B cell (primary cell): Measurements from ENCODE around the gene ANKRD10.

Experiments
- EZH2 ChIP-seq: IDR thresholded peaks from 2 replicates; pipeline ENCODE4 v1.6.1; 2012; ENCODE audit warnings: borderline replicate concordance, low read depth, mild to moderate bottlenecking, moderate library complexity, low read length; ENCODE audit not compliant: insufficient read depth, poor library complexity, severe bottlenecking
- TF ChIP-seq, protein P1 (sequence below): fragments of 200-600 bp; IDR thresholded peaks from one replicate; pipeline ENCODE4 v1.8.0; 2022; ENCODE audit warnings: antibody characterized with exemption, mild to moderate bottlenecking

DNA sequence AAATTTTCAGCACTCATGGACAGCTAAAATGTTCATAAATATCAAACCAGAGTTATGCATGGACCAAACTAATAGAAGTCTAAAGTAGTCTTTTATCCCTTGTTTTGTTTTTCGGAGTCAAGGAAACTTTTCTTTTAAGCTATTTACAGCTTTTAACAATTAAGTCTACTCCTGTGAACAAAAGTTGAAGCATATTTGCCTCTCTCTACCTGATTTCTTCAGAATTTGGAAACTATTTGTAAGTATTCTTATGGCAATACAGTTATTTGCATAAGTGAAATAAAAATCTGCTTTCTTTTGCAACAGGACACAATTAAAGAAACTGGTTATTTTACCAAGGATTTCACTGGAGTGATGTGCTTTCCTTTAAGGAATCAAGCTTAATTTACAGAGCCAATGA is 47.1 kb upstream of the ANKRD10 start:
- TF ChIP-seq, protein P1, sequence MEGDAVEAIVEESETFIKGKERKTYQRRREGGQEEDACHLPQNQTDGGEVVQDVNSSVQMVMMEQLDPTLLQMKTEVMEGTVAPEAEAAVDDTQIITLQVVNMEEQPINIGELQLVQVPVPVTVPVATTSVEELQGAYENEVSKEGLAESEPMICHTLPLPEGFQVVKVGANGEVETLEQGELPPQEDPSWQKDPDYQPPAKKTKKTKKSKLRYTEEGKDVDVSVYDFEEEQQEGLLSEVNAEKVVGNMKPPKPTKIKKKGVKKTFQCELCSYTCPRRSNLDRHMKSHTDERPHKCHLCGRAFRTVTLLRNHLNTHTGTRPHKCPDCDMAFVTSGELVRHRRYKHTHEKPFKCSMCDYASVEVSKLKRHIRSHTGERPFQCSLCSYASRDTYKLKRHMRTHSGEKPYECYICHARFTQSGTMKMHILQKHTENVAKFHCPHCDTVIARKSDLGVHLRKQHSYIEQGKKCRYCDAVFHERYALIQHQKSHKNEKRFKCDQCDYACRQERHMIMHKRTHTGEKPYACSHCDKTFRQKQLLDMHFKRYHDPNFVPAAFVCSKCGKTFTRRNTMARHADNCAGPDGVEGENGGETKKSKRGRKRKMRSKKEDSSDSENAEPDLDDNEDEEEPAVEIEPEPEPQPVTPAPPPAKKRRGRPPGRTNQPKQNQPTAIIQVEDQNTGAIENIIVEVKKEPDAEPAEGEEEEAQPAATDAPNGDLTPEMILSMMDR: no peak
- TF ChIP-seq EZH2: no peak
